Right atrium auricular region (tissue), 2 donors: ENCODE measurements around the gene EXOC6B. TPM values are rescaled to one million over a fixed set of nuclear protein-coding genes. Genes with fewer than 3 reads are reported as not detected.

Experiments
- DNase-seq: peaks from one replicate; pipeline ENCODE4 v3.0.0-alpha.2; 2019; ENCODE audit warnings: low spot score
- H3K27ac ChIP-seq, 2 donors: fragments of 200-600 bp; sonication (generic); 1 replicate in 1 of 2; 2 replicates in 1 of 2; pipeline ENCODE4 v1.5.1; 2016 to 2019
- H3K27me3 ChIP-seq, 2 donors: fragments of 200-600 bp; sonication (generic); one replicate each; pipeline versions ENCODE4 v1.5.1 to v1.6.0; 2017 to 2019
- H3K36me3 ChIP-seq: fragments of 200-600 bp; sonication (generic); one replicate; pipeline ENCODE4 v1.5.1; 2016
- H3K4me1 ChIP-seq, 2 donors: fragments of 200-600 bp; sonication (generic); one replicate each; pipeline versions ENCODE4 v1.5.1 to v1.6.0; 2017 to 2019
- H3K4me3 ChIP-seq, 2 donors: fragments of 200-600 bp; sonication (generic); 1 replicate in 1 of 2; 2 replicates in 1 of 2; pipeline ENCODE4 v1.5.1; 2017 to 2019; ENCODE audit warnings: mild to moderate bottlenecking in 1 of 2, moderate library complexity in 1 of 2
- H3K9me3 ChIP-seq, 2 donors: fragments of 200-600 bp; sonication (generic); one replicate each; pipeline ENCODE4 v1.5.1; 2019
- total RNA-seq, 2 donors: library from RNA; depleted of rRNA; stranded (reverse); fragments of >200 nt; gene quantifications; one replicate each; pipeline ENCODE4 v1.1.0, GENCODE V29; 2016
- TF ChIP-seq, protein P1 (sequence below), 2 donors: fragments of 200-600 bp; sonication (generic); IDR thresholded peaks; one replicate each; pipeline ENCODE4 v1.5.1; 2019; ENCODE audit warnings: antibody characterized with exemption in 2 of 2

EXOC6B gene
- total RNA-seq, 2 donors from 2014 or later = 80.5 to 111 TPM

DNA sequence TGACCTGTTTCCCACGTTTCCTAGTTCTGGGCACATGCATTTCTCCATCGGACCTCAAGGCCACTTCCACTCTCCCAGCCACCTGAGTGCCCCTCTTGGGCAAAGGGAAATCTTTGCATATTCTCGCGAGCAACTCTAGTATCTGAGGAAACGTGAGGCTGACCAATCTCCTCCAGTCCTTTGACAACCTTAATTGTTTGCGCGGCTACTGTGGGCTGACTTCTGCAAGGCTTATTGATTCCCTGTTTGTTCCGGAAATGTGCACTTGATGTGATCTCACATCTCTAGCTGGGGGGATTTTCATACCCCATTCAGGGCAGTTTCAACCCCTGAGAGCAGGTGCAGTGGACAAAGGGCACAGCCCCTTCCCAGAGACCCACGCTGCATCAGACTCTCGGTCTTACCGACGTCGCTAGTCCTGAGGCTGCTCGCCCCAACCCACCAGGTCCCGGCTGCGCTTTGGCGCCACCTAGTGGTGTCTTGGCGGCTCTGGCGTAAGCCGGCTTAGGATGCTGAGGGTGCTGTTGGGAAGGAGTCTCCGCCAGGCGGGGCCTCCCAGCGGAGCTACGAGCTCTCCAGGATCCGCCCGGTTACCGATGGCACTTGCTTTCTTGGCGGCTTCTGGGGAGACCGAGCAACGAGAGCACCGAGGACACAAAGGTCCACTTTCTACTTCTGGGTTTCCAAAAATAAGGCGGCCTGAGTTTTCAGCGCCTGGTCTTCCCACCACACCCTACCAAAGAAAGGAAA, 36.6 kb upstream of the EXOC6B start:
- Histone ChIP-seq H3K27ac (no peak overlapping the region), H3K4me1 (peaks cover 0 to 9% of the 10 kb centered on the region in 2 donors), H3K9me3 (no peaks in the 10 kb centered on the region), H3K27me3 (no peaks in the 10 kb centered on the region), H3K4me3 (peak overlapping the region; percentile 5 to 32), H3K36me3 (no peaks in the 10 kb centered on the region)
- DNase-seq = peak; percentile 83
- TF ChIP-seq, protein P1, sequence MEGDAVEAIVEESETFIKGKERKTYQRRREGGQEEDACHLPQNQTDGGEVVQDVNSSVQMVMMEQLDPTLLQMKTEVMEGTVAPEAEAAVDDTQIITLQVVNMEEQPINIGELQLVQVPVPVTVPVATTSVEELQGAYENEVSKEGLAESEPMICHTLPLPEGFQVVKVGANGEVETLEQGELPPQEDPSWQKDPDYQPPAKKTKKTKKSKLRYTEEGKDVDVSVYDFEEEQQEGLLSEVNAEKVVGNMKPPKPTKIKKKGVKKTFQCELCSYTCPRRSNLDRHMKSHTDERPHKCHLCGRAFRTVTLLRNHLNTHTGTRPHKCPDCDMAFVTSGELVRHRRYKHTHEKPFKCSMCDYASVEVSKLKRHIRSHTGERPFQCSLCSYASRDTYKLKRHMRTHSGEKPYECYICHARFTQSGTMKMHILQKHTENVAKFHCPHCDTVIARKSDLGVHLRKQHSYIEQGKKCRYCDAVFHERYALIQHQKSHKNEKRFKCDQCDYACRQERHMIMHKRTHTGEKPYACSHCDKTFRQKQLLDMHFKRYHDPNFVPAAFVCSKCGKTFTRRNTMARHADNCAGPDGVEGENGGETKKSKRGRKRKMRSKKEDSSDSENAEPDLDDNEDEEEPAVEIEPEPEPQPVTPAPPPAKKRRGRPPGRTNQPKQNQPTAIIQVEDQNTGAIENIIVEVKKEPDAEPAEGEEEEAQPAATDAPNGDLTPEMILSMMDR (IDR thresholded peaks at IDR 0.05) = peak; percentile 99

DNA sequence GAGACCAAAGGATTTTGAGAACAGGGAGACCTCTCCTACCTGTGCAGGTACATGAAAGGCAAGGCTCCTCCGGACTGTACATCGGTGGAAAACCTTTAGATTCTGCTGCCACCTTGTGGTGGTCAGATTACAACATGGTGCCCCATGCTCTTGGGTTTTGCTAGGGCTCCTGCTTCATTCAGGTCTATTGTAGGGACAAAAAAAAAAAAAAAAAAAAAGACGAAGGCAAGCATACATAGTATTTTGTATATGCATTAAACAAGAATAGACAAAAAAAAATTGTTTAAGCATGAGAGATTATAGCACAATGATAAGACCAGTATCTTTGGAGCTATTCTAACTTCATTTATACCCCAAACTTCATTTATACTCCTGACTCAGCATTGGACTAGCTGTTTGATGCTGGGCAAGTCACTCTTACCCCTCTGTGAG, 34.0 kb upstream of the EXOC6B start:
- Histone ChIP-seq H3K9me3 (no peaks in the 10 kb centered on the region), H3K27me3 (no peaks in the 10 kb centered on the region)
- no peak for DNase-seq

DNA sequence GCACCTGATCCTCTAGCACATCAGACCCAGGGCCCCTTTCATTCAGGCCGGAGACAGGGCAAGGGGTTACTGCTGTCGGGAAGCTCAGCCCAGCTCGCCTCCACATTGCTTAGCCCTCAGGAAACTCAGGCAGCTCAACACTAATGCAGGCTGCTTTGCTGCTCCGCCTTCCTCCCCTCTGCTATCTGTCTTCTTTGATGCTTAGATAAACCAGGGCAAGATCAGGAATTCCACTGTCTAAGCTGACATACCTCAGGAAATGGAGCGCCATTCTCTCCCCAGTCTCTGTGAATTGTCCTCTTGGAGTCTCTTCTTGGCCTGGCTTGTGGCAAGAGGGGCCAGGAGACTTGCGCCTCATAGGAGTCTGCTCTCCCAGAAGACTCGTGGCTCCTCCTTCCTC, 25.5 kb upstream of the EXOC6B start:
- no peaks in the 10 kb centered on the region for H3K36me3 ChIP-seq
- no peaks in the 10 kb centered on the region for H3K27me3 ChIP-seq
- no peak for DNase-seq
- no peaks in the 10 kb centered on the region for H3K4me1 ChIP-seq
- H3K9me3 ChIP-seq = no peaks in the 10 kb centered on the region
- H3K27ac ChIP-seq = no peak overlapping the region
- TF ChIP-seq, protein P1 (IDR thresholded peaks at IDR 0.05) = no peak
- no peak overlapping the region for H3K4me3 ChIP-seq

More for the DNA sequence above, 34.0 kb upstream of the EXOC6B start:
- Histone ChIP-seq H3K27ac (no peak overlapping the region), H3K36me3 (no peaks in the 10 kb centered on the region), H3K4me3 (no peak overlapping the region), H3K4me1 (peaks cover 0 to 9% of the 10 kb centered on the region in 2 donors)
- TF ChIP-seq, protein P1 (IDR thresholded peaks at IDR 0.05) = peak; percentile 54 to 71

DNA sequence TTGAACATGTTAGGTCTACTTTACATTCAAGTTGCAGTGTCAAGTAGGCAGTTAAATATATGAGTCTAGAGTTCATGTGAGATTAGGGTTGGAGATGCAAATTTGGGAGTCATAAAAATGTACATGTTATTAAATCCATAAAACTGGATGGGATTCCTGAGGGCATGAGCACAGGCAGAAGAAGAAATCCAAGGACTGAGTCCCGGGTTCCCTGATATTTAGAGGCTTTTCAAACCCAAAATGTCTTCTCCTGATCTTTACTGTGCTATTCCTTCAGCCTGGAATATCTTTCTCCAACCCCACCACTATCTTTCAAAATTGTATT, 23.3 kb upstream of the EXOC6B start:
- no peaks in the 10 kb centered on the region for H3K4me1 ChIP-seq
- H3K27ac ChIP-seq = no peak overlapping the region
- H3K4me3 ChIP-seq = no peak overlapping the region
- no peaks in the 10 kb centered on the region for H3K9me3 ChIP-seq
- no peak for DNase-seq
- no peaks in the 10 kb centered on the region for H3K36me3 ChIP-seq
- TF ChIP-seq, protein P1 (IDR thresholded peaks at IDR 0.05) = no peak
- no peaks in the 10 kb centered on the region for H3K27me3 ChIP-seq

DNA sequence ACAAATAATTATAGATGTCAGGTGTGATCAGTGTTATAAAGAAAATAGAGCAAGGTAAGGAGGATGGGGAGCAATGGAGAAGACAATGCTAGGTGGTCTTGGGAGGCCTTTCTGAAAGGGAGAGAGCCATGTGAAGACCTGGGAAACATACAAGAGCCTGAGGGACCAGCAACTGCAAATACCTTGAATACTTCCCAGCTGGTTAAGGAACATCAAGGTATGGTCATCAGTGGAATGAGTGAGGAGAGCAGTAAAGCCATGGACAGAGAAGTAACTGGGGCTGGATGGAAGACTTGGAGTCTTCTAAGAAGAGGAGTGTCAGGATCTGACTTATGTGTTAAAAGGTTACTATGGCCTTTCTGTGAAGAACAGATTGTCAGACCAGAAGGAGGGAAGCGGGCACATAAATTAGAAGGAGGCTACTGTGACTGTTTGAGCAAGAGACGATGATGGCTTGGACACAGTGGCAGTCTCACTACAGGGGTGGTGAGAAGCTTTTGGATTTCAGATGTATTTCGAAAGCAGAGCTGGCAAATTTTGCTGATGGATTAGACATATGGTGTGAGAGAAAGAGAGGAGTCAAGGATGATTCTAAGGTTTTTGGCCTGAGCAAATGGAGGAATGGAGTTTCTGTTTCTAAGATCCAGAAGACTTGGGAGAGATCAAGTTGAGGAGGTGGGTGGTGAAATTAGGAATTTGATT, 22.8 kb upstream of the EXOC6B start:
- Histone ChIP-seq H3K27ac (no peak overlapping the region), H3K36me3 (no peaks in the 10 kb centered on the region), H3K9me3 (no peaks in the 10 kb centered on the region), H3K4me1 (no peaks in the 10 kb centered on the region), H3K4me3 (no peak overlapping the region), H3K27me3 (no peaks in the 10 kb centered on the region)
- TF ChIP-seq, protein P1 (IDR thresholded peaks at IDR 0.05) = no peak
- no peak for DNase-seq
